Occipital lobe (tissue), 2 donors: ENCODE measurements around the gene KAZALD1. TPM values are rescaled to one million over a fixed set of nuclear protein-coding genes. Genes with fewer than 3 reads are reported as not detected.

Experiments used
- DNase-seq: peaks from one replicate; lab custom pipeline; 2025; lab: John Stamatoyannopoulos, UW
- total RNA-seq: library from RNA; depleted of rRNA; stranded (reverse); fragments of >200 nt; gene quantifications from one replicate; pipeline ENCODE4 v1.2.3, GENCODE V29; 2014

KAZALD1 gene
- 1.4 TPM for total RNA-seq

GRCh38 chr10:101061624-101062231 is at the start of gene KAZALD1:
Gene KAZALD1 (plus strand): TSS chr10:101061989. CDS start chr10:101062593, 604 bp downstream.
- no peak for DNase-seq

DNA sequence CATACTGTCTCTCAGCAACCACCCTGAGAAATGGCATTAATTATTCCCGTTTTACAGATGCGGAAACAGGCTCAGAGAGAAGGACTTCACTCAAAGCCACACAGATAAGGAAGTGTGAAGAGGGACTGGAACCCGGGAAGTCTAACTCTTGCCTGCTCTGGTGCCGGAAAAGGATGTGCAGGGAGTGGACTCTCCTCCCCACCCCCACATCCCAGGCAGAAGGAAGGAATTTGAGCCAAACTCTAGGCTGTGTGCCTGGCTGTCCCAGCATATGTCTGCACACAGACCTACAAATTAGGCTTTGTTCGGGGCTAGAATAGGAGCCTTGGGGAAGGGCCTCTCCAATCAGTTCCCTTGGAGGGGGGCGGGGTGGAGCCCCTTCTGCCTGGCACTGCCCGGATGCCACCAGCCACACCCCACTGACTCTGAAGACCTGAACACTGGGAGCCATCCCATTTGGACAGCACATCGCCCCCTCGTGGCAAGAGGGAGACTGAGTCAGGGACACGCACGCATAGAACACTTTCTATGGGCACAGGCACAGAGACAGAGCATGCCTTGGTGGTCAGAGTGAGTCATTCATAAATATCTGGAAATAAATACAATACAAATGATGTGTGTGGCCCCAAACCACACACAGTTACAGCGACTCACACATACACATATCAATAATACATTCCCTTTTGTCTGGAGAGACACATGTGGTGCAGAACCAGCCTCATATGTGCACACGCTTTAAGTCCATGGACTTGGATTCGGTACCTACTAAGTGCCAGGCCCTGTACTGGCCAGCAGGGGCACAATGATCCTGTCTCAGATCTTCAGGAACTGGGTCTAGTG is 49.0 kb upstream of the KAZALD1 start:
- peak; percentile 85 for DNase-seq

- no peak for DNase-seq
Measured at GRCh38 chr10:101013365-101013825, 48.4 kb upstream of the KAZALD1 start.

GRCh38 chr10:101014230-101014884 is 47.4 kb upstream of the KAZALD1 start:
- DNase-seq: peak; percentile 64

DNA sequence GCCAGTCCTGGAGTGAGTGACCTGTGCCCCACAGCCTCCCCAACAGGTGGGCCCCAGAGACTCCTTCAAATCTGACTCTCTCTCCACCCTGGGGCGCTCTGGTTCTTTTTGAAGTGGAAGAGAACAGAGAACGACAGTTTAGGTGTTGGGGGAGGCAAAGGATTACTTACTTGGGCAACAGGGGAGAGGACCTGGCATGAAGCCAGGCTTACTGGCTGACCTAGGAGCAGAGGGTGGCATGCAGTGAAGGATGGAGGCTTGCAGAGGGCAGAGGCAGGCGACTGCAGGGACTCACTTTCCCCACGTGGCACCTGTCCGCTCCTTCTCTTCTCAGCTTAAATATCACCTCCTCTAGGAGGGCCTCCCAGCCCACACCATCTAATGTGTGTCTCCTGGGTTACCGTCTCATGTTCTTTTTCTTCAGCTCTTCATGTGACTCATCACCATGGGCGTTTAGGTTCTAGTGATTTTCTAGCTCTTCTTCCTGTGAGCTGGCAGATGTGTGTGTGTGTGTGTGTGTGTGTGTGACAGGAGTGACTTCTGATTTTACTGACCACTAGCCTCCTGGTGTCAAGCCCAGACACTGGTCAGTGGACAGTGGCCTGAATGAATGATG is 46.7 kb upstream of the KAZALD1 start:
- DNase-seq: no peak

DNA sequence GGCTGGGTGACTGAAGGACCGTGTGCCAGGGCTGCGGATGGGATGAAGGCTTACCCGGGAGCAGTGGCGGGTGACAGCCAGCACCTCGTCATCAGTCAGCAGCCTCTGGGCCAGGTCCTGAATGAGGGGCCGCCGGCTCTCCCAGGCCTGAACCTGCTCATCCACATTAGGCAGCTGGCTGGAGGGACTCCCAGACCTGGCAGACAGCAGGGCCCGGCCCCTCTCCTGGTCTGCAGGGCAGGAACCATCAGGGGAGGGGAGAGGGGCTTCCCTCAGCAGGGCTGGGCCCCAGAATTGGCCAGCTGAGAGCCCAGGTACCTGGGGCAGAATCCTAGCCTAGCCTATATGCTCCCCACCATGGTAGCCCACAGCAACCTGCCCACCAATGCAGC is 46.2 kb upstream of the KAZALD1 start:
- DNase-seq: no peak

GRCh38 chr10:101016814-101017213 is 45.0 kb upstream of the KAZALD1 start:
- DNase-seq: no peak

DNA sequence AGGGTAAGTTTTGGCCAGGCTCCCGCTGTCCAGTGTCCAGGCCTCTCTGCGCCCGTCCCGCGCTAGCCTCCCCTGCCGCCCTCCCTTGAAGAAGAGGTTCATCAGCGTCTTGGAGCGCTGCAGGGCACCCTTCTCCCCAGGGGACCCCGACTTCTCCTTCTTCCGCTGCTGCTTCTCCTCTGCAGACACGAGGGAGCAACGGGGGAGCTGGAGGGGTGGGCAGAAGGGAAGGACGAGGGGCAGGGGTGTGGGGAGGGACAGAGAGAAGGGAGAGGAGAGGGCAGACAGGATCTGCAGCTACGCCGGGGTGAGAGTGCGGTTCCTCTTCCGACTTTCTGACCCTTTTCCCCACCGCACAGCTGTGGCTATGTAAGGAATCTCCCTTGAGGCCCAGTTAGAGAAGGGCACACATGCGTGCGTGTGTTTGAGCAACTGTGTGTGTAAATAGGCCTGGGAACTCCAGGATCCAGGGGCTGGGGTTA is 43.6 kb upstream of the KAZALD1 start:
- DNase-seq: no peak

GRCh38 chr10:101018600-101019439 is 43.0 kb upstream of the KAZALD1 start:
- DNase-seq: peak; percentile 18

GRCh38 chr10:101019440-101019703 is 42.4 kb upstream of the KAZALD1 start:
- no peak for DNase-seq

DNA sequence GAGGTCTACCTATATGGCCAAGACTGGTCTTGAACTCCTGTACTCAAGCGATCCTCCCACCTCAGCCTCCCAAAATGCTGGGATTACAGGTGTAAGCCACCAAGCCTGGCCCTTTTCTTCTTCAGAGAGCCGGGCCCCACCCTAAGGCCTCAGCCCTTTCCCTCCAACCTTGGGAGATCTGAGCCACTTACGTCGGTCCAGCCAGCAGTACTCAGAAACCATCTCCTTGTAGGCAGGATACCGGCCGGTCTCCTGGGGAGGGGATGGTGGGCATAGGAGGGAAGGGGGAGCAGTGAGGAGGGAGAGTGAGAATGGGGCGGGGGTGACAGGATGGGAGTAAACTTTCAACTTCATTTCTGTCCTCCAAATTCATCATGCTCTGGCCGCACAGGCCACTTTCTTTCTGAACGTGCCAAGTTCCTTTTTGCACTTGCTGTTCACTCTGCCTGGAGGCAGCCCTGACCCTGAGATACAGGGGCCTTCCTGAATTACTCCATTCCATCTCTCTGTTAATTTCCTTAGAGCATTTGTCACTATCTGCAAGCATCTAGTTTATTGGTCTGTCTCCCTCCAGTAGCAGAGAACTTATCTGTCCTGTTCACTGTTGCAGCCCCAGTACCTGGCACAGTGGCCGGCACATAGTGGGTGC is 41.2 kb upstream of the KAZALD1 start:
- DNase-seq: no peak

DNA sequence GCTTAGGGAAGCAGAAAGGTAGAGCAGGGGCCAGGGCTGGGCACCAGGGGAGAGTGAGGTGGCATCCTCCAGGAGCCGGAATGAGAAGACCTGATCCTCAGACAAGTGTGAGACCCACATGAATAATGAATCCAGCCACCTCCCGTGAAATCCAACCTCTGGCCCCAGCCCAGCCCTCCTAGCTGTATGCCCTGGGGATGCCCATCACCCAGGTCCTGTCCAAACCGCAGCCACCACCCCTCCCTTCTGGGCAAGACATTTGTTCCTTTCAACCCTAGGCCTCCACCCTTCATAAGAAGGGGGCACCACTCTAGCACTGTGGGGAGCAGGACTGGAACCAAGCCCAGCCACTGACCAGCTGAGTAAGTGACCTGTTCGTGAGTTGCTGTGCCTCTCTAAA is 40.5 kb upstream of the KAZALD1 start:
- no peak for DNase-seq

GRCh38 chr10:101021692-101022251 is 40.0 kb upstream of the KAZALD1 start:
- DNase-seq: no peak

- no peak for DNase-seq
Measured at GRCh38 chr10:101022967-101023705, 38.7 kb upstream of the KAZALD1 start.

DNA sequence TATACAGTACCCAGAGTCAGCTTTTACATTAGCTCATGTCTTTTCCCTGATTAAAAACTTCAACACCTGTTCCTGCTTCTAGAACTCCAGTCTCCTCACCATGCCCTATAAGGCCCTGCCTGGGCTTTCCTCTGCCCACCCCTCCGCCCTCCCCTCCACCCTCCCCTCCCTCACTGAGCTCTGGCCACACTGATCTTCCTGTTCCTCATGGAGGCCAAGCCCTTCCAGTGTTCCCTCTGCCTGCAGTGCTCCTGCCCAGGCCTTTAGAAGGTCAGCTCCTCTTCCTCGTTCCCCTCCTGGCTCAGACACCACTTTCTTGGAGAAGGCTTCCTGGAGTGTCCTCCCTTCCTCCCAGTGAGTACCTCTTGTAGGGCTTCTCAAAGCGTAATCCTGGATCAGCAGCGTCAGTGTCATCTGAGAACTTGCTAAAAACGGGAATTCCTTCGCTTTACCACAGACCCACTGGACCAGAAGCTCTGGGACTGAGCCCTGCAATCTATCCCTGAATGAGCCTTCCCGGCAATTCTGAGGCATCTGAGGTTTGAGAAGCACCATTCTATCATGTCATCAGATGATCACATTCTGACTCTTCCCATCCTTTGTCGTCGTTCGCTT is 34.6 kb upstream of the KAZALD1 start:
- no peak for DNase-seq

GRCh38 chr10:101028446-101029337 is 33.1 kb upstream of the KAZALD1 start:
- DNase-seq: no peak

GRCh38 chr10:101029520-101030295 is 32.1 kb upstream of the KAZALD1 start:
- no peak for DNase-seq
